Stimulated activated CD8-positive, alpha-beta memory T cell treated with anti-CD3 and anti-CD28 coated beads, Interleukin-2, amount 100 ng/mL, for 48 hours (primary cell): ENCODE data around the gene ARAP1.
A peak's percentile ranks its signal among the peaks of the same experiment; 100 is the strongest.
"Not testable (repeated sequence)": the region's sequence is repeated elsewhere in the genome, so short reads cannot be mapped to it uniquely, and the experiment has no call there.

Experiments
- DNase-seq, 2 donors: peaks; one replicate each; pipeline ENCODE4 v3.0.0-alpha.2; 2020; ENCODE audit warnings: low read depth in 2 of 2

ARAP1 gene

DNA sequence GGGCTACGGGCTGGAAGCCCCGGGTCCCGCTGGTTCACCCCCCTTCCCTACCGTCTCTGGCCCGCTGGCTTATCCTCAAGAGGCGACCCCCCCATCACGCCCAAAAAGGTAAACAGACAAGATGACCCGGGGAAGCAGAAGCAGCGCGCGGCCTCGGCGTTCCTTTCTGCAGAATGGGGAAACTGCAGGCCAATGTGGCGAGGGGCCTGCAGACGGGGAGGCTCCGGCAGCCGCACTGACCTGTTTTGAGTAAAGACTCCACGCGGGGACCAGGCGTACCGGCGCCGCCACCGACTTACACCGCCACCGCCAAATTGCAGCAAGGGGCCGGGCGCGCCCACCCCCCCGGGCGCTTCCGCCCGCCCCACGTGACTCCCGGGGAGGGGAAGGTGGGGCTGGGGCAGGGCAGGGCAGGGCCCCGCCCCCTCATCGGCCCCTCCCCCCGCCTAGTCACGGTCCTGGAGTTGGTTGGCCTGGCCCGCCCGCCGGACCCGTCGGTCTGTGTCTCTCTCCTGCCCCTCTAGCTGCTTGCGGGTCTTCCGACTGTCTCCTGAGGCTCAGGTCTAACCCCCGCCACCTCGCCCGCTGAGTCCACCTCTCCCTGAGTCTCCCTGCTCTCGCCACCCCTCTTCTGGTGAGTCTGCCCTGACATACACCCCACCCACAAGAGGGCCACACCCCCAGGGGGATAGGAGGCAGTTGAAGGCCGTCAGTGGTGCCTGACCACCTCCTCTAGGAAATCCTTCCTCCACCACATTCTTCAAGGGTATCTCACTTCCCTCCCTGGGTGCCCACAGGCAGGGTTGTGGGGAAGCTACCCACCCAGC is at the start of gene ARAP1:
Gene ARAP1, minus strand, starts transcription at position 321 of the 827 bp plus-strand sequence. CDS start 25,280 bp downstream, outside the sequence.
- peak; percentile 59 to 60 for DNase-seq

DNA sequence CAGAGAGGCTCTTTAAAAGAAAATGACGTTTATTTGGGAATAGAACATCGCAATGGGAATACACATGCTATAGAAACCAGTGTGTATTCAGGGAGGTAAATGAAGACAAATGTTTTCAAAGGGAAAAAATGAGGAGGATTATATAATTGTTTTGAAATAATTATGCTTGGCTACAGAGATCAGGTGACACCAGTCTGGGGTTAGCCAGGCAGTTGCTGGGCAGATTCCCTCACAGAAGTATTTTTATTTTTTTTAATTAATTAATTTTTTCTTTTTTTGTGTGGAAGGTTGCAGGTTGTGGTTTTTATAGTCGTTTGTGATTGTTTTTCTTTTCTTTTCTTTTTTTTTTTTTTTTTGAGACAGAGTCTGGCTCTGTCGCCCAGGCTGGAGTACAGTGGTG is 47.2 kb upstream of the ARAP1 start:
- no peak for DNase-seq

DNA sequence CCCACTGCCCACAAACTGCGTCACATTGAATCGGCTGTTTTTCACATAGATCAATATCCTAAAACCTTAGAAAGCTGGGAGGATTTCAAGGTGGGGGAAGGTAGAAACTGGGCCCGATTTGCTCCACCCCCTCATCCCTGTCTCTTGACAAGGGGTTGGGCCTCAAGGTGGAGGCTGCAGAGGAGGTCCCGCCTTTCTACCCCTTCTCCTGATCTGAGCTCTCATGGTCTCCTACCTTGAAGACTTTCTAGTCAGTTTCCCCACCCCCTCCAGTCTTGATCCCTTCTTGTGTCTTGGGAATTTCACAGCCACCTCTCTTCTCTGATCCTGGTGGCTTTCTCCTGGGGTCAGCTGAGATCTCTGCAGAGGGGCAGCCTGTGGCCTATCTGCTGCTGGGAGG is 46.2 kb upstream of the ARAP1 start:
- DNase-seq: no peak

DNA sequence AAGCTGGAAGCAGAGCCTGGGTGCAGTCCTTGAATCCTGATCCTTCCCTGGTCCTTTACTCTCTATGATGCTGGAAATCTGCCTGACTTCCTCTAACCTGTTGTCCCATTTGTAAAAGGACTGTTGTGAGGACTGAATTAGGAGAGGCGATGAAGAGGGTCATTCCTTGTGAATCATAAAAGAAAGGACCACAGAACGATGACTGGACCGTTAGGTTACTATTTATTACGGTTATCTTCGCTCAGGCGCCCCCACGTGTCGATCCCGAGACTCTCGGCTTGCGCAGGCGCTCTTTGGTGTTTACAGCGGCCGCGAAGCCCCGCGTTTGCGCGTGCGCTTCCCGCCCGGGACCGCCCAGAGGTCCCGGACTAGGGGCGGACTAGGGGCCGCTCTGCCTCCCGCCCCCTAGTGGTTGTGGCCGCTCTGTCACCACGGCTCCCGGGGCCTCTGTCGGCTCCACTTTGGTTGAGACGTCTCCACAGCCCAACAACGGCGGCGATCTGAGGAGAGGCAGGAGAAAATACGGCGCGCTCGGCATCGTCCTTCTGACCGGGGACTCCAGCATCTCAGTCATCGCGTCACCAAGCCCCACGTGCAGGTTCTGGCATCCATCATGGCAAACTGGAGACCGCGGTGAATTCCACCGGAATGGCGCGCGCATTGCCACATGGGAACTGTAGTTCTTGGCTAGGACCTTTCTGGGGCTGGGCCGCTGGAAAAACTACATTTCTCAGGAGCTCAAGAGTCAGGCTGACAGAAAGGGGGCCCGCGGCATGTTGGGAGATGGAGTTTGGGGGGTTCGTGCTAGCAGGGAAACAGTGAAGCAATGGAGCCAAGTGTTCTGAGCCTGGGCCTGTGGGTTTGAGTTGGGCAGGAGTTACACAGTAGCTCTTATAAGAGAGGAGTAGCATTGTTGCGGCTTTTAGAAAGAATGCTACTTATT is 41.5 kb upstream of the ARAP1 start, which contains the start of gene STARD10:
Gene STARD10, minus strand, starts transcription at position 623 of the 943 bp plus-strand sequence. CDS start 12,866 bp downstream, outside the sequence.
- peak; percentile 91 to 92 for DNase-seq

DNA sequence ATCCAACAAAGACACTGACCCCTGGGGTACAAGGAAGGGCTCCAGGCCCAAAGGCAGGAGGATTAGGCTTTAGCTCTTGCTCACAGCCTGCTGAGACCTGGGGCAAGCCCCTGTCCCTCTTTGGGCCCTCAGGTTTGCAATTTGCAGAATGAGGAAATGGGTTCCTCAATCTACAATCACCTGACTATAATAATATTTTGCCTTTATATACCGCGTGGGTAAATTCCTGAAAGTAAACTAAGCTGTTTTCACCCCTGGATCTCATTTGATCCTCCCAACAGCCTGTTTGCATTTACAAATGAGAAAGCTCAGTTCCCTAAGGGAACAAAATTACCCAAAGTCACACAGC is 40.8 kb upstream of the ARAP1 start:
- DNase-seq: no peak

DNA sequence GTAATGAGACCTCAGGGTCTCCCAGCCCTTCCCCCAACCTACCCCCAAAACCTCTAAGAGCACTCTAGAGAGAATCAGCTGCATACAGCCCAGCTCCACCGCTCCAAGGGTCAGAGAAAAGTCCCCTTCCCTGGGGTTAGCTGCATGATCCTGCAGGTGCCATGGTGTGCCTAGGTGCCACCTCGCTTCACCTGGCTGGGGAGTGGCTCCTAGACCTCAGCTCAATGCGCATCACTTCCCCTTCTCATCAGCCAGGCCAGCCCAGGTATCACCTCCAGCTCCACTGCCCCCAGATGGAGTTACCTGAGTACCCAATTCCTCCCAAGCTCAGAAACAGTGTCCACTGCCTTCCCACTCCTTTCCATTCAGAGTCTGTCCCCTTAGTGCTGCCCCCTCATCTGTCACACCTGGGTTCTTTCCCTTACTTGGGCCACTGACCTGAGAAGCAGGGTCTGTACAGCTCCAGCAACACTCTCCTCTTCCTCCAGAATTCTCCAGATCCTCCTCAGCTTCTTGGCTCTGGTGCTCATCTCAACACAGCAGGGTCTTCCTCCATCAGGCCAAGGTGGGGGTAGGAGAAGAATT is 40.3 kb upstream of the ARAP1 start:
- DNase-seq: no peak

DNA sequence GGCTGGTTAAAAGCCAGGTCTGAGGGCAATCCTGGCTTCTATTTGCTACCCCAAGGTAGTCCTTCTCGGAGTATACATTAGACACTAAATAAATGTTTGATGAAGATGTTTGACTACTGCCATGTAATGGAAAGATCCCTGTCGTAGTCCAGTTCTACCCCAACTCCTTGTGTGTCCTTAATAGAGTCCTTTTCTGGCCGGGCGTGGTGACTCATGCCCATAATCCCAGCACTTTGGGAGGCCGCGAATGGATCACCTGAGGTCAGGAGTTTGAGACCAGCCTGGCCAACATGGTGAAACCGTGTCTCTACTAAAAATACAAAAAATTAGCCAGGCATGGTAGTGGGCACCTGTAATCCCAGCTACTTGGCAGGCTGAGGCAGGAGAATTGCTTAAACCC is 39.0 kb upstream of the ARAP1 start:
- not testable (repeated sequence) for DNase-seq

DNA sequence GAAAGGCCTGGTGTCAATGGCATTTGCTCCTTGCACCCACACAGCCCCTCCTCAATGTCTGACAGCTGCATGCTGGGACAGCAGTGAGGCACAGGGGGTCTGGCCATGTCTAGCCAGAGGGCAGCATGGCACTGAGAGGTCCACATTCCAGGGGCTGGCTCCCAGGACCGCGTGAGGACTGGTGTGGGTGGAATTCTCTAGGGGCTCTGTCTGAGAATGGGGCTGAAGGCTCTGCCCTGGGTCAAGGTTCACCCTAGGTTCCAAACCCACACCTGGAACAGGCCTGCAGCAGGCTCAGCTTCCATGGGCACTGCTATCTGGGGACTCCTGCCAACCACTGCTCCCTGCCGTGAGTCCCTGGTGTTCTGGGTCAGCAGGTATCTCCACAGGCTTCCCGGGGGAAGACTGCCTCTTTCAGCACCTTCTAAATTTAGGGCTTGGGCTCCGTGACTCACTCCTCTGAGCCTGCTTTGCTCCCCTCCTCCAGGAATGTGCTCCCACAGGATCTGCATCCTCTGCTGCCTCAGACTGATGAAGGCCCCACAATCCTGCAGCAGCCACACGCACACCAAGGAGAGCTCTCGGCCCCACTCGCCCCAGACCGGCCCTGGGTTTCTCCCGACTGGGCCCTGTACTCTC is 37.4 kb upstream of the ARAP1 start:
- no peak for DNase-seq

DNA sequence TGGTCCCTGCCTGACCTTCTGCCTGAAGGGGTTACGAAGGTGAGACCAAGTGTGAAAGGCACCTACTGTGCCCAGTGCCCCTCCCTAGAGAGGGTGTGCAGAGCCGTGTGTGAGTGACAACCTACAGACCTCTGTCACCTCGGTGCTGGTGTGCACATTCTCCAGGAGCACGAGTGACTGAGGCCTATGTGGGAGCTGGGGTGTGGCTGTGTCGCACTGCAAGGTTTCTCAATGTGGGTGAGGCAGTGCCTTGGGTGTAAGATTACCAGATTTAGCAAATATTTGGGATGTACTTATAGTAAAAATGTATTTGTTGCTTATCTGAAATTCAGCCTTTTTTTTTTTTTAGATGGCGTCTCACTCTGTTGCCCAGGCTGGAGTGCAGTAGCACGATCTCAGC is 36.0 kb upstream of the ARAP1 start:
- DNase-seq: no peak

DNA sequence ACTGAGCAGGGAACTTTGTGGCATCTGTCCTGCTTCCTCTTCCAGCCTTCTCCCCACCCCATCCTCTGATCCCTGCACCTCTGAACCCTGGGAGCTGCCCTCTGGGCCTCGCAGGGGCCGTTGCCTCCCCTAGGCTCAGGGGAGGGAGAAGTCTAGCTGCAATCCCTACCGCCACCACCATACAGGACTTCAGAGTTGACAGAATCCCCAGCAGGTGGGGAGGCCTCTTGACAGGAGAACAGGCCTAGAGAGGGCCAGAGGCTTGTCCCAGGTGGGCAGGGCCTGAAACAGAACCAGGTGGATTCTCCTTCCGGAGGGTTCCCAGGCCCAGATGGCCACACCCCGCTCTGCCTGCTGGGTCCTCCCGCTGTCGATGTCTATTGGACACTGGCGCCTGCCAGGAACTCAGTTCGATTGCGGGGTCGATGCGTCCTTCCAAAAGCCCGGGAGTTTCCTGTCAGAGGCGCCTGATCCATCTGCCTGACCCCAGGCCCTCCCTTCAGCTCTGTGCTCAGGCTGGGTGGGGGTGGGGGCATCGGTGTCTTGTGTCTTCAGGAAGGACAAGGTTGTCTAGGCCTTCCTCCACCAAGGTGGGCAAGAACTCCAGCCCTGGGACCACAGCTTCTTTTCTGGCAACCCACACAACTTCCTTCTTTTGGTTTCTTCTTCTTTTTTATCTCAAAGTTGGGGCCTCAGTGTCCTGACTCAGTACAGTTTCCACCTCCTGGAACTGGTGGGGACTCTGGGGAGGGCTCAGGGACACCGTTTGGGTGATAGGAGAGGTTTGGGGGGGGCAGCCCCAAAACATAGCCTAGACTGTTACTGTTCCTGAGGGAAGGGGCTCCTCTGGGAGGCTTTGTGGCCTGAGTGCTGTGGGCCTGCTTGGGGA is 35.3 kb upstream of the ARAP1 start:
- peak in 1 of 2 donors; percentile 7 for DNase-seq

DNA sequence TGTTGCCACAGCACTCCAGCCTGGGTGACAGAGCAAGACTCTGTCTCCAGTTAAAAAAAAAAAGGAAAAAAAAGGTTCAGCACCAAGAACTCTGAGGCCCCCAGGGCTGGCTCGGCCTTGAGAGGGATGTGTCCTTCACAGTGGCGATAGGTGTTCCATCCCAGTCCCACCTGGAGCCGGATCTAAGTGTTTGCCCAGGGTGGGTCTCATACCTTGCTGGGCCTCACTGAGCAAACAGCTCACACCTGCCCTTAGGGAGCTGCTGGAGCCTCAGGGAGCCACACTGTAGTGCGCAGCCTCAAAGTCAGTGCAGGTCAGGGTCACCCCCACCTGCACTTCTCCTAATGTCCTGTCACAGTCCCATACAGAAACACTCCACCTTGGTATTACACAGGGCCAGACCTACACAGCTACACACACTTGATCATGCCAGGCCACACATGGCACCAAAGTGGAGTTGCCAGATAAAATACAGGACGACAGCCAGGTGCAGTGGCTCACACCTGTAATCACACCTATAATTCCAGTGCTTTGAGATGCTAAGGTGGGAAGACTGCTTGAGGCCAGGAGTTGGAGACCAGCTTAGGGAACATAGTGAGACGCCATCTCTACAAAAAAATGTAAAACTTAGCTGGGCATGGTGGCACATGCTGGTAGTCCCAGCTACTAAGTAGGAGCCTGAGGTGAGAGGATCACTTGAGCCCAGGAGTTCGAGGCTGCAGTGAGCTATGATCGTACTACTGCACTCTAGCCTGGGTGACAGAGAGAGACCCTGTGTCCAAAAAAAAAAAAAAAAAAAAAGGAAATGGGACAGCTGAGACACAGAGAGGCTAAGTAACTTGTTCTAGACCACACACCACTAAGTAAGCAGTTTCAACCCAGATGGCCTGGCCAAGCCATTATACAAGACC is 34.4 kb upstream of the ARAP1 start:
- DNase-seq: no peak

DNA sequence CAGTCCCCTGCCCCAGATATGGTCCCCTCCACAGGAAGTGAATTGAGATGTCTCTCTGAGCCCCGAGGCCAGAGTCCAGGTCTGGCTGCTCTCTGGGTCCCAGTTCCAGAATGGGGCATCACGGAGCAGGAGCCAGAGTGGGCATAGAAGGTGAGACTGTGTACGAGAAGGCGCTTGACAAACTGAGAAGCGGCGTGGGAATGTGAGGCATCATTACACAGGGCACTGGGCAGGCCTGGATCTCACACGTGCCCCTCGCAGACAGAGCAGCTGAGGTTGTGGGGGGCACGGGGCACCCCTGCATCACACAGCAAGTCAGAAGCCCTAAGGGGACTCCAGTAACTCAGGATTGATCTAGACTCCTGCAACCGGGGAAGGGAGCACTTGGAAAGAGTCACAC is 32.5 kb upstream of the ARAP1 start:
- no peak for DNase-seq

DNA sequence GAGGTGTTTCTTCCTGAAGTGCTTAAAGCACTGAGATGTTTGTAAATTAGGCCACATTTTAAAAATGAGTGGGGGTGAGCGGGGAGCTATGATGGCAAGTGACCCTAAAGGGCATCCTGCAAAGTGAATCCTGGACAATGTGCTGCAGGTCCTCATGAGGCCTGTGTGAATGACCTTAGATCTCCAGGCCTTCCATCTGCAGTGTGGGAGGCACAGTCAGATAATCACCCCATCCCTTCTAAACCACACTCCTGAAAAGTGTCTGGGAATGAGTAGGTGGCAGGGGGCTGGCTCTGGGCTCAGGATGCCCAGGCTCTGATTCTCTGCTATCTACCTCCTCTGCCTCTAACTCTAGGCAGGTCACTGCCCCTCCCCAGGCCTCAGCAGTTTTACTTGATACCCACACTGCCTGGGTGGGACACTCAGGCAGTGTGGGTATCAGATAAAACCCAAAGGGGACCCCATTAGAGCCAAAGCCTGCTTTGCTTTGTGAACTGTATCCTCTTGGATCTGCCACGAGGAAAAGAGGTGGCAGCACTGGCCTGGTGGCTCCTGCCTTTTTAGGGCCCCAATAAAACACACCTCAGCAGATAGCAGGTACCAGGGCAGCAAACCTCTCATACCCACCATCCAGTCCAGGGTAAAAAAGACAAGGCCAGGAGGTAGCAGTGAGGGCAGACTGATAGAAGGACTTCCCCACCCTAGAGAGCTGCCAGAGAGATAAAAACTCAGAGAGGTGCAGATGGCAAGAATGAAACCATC is 31.1 kb upstream of the ARAP1 start:
- DNase-seq: no peak

DNA sequence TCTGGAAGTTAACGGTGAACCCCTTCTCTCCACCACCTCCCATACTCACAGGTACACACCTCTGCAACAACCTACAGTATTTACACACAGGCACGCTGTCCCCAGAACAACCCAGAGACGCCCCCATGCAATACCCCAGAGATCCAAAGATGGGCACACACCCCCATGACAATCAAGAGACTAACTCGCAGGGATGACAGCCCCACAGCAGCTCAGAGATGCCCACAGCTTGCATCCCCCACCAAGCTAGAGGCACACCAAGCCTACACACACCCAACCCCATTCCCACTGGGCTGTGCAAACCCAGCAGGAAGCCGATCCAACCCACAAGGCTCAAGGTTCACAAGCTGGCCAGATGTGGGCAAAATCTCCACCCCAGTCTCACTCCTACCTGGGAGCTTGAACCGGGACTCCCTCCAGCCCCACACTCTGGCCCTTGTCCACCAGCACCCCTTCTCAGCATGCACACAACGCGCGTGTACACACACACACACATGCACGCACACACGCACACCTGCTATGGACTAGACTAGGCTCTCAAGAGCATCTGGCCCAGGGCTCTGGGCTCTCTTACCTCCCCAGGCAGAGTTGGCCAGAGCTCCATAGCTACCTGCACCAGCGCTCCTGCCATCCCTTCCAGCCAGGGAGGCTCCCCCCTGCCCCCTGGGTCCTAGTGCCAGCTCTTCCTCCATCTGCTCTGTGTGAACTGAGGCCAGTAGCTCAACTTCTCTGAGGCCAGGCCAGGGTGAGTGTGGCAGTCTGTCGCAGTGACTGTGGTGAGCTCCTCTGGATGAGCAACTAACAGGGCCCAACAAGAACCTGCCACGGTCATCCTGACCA is 30.1 kb upstream of the ARAP1 start:
- no peak for DNase-seq

DNA sequence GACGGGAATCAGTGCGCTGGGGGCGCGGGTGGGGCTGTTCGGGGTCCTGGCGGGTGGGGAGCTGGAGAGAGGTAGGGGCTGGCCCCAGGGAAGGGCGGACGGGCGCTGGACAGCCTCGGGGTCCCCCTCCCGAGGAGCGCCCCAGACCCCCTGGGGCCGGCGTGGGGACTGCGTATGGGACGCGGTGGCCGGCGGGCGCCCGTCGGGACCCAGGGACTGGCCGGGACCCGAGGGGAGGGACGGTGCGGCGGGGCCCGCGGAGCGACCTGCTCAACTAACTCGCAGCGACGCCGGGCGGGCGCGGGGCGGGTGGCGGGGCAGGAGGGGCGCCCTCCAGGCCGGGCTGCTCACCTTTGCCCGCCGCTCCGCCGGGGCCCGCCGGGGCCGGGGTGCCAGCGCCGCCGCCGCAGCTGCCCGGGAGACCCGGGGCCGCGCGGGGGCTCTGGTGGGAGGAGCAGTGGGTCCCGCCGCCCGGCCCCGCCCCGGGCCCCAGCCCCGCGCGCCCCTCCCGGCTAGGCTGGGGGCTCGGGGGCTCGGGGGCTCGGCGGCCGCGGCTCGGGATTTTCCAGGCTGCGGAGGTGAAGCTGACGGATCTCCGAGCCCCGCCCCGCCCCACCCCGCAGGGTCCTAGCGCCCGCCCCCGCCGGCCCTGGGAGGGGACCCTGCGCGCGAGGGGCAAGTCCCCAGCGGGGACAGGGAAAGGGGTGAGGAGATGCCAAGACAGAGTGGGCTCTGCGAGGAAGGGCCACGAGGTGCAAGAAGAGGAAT is 29.3 kb upstream of the ARAP1 start:
- peak; percentile 45 to 46 for DNase-seq

DNA sequence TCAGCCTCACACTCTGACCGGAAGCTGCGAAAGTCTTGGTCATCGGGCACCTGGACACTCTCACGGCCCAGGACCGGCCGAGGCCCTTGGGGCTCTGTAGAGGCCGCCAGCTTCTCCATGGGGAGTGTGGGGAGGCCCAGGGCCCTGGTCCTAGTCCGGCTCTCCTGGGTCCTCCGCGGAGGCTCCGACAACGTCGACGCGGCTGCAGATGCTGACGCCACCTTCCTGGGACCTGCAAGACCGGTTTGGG is 28.8 kb upstream of the ARAP1 start:
- no peak for DNase-seq

DNA sequence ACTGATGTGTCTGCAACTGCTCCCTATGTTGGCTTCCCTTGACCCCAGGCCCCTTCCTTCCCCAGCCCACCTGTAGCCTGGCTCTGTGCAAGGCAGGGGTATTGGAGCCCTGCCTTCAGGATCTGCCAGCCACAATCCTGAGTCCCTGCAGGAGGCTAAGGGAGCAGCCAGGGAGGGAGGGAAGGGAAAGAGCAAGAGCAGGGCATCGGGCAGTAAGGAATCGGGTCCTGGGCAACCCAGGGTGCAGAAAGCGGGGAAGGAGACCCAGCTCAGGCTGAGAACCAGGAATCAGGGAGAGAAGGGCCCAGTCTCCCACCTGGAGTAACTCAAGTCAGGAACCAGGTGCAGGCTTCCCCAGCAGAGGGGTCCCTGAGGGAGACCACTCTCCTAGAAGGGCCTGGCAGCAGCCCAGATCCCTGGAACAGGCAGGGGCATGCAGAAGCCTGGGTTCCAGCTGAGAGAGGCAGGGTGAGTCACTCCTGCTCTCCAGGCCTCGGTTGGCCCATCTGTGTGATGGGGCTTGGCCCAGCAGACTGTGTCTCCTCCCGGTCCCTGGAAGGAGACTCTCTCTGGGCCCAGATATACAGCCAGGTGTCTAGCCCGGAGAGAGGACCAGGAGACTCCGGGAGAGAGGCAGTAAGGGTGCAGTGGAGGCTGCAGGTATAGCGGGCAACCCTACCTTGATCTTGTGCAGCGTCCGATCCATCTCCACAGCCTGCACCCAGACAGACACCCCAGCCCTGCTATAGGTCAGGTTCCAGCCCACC is 28.3 kb upstream of the ARAP1 start:
- DNase-seq: no peak
